HL-60 (cell line): ENCODE data around the gene RNF144A.

Experiments
- DNase-seq, 2 experiments: peaks; one replicate each; pipeline ENCODE4 v3.0.0-alpha.2; 2010 to 2020; ENCODE audit warnings: low read depth in 1 of 2, low spot score in 1 of 2
- H3K27ac ChIP-seq: fragments of 250-450 bp; sonication (Bioruptor Pico); replicated peaks from 2 replicates; pipeline ENCODE4 v1.5.1; 2020; ENCODE audit warnings: mild to moderate bottlenecking, moderate library complexity
- H3K27me3 ChIP-seq: fragments of 250-450 bp; sonication (Bioruptor Pico); 2 replicates; pipeline ENCODE4 v1.5.1; 2021; ENCODE audit warnings: mild to moderate bottlenecking, moderate library complexity; ENCODE audit not compliant: insufficient read depth, poor library complexity, severe bottlenecking
- H3K4me3 ChIP-seq: replicated peaks from 2 replicates; pipeline ENCODE4 v1.5.1; 2011; ENCODE audit warnings: mild to moderate bottlenecking, control low read depth, low read length; ENCODE audit not compliant: insufficient read depth
- CTCF ChIP-seq: IDR thresholded peaks from one replicate; pipeline ENCODE4 v1.5.1; 2011; ENCODE audit warnings: low read length, control low read depth, inconsistent platforms; ENCODE audit not compliant: insufficient read depth
- GABPA ChIP-seq: IDR thresholded peaks from 2 replicates; pipeline ENCODE4 v1.6.1; 2012; ENCODE audit warnings: low read depth
- POLR2AphosphoS5 ChIP-seq: IDR thresholded peaks from 2 replicates; pipeline ENCODE4 v1.6.1; 2012; ENCODE audit warnings: low read depth
- REST ChIP-seq: IDR thresholded peaks from 2 replicates; pipeline ENCODE4 v1.6.1; 2012; ENCODE audit warnings: low read depth; ENCODE audit not compliant: insufficient replicate concordance
- SPI1 ChIP-seq: IDR thresholded peaks from 2 replicates; pipeline ENCODE4 v1.6.1; 2012; ENCODE audit warnings: low read depth, mild to moderate bottlenecking, borderline replicate concordance

The RNF144A gene

GRCh38 chr2:7068457-7068856 is 151.2 kb downstream of the RNF144A start:
- H3K27me3 ChIP-seq: no peaks in the 10 kb centered on the region
- no peak for DNase-seq
- H3K27ac ChIP-seq: no peak overlapping the region
- no peak overlapping the region for H3K4me3 ChIP-seq
- TF ChIP-seq SPI1 (no peak), CTCF (no peak), REST (no peak), GABPA (no peak)

DNA sequence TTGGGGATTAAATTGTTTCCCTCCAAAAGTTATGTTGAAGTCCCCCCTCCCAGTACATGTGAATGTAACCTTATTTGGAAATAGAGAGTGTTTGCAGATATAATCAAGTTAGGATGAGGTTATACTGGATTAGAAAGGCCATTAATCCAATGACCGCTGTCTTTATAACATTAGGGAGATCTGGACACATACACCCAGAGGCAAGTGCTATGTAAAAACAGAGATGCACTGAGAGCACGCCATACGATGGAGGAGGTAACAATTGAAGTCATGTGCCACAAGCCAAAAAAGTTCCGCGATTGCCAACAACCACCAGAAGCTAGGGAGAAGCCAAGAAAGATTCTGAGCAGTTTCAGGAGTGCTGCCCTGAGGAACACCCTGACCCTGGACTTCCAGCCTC is 153.3 kb downstream of the RNF144A start:
- Histone ChIP-seq H3K27ac (no peak overlapping the region), H3K4me3 (no peak overlapping the region), H3K27me3 (no peaks in the 10 kb centered on the region)
- no peak for DNase-seq
- TF ChIP-seq POLR2AphosphoS5 (no peak), SPI1 (no peak), CTCF (no peak), GABPA (no peak), REST (no peak)

GRCh38 chr2:7071154-7071553 is 153.9 kb downstream of the RNF144A start:
- DNase-seq: peak in 1 of 2 experiments; percentile 40
- TF ChIP-seq GABPA (no peak), SPI1 (no peak), REST (no peak), CTCF (no peak), POLR2AphosphoS5 (no peak)
- Histone ChIP-seq H3K27ac (peak overlapping the region; percentile 65), H3K27me3 (no peaks in the 10 kb centered on the region), H3K4me3 (no peak overlapping the region)
